ENCODE results near the gene KIF23.
"Not testable (repeated sequence)": the region's sequence is repeated elsewhere in the genome, so short reads cannot be mapped to it uniquely, and the experiment has no call there.

KIF23 gene

DNA sequence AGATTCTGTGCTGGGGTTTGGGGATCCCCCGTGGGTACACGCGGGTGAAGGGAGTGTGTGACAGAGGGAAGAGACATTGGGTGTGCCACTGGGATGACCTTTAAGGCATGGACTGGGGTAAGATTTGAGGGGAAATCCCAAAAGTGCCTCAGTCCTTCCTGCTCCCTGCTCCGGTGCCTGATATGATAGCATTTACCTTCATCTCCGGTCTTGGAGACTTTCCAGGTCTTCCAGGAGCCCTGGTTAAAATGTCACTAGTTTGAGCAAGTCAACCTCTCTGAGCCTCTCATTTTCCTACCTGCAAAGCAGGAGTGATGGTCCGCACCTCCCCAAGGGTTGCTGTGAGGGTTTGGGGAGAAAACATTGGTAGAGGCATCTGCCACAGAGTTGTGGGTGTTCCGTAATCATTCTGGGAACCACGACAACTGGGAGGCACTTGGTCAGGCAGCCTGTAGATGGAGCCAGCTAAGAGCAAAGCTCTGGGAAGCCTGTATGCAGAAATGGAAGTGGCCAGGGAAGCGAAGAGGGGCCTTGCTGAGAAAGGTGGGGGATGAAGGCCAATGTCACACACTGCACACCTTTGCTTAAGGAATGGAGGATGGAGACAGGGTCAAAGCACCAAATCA lies 33.9 kb upstream of the KIF23 start:
- no peak for TF ChIP-seq CTCF (IDR thresholded peaks at IDR 0.05; ENCODE audit: extremely low read depth, insufficient read depth, missing control alignments)
- no peak for DNase-seq (ENCODE audit: low spot score)
- in situ Hi-C loops (cut with MboI; ENCODE audit: low pct_unique_long_range_greater_than_20kb, low sequenced_read_pairs, unreplicated experiment): loop anchor here (25.0 kb wide), 1 partner anchor 318 kb away; no protein-coding TSS in a partner anchor

DNA sequence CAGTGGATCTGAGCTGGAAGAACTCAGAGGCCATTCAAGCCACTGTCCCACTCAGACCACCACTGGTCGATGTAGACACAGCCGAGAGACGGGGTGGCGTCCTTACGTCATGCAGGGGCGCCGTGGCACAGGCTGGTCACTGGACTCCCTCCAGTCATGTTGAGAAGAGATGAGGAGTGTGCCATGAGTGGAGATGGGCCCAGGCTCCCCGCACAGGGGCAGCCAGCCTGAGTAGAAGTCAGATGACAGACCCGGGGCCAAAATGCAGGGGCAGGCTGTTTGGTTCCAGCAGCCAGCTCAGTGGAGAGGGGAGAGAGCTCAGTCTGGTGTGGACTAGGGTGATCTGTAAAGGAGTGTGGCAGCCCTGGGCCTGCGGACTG lies 33.4 kb upstream of the KIF23 start:
- DNase-seq (ENCODE audit: low spot score): no peak
- TF ChIP-seq CTCF (IDR thresholded peaks at IDR 0.05; ENCODE audit: extremely low read depth, insufficient read depth, missing control alignments): no peak
- in situ Hi-C loops (cut with MboI; ENCODE audit: low pct_unique_long_range_greater_than_20kb, low sequenced_read_pairs, unreplicated experiment): loop anchor here (25.0 kb wide), 1 partner anchor 318 kb away; no protein-coding TSS in a partner anchor

DNA sequence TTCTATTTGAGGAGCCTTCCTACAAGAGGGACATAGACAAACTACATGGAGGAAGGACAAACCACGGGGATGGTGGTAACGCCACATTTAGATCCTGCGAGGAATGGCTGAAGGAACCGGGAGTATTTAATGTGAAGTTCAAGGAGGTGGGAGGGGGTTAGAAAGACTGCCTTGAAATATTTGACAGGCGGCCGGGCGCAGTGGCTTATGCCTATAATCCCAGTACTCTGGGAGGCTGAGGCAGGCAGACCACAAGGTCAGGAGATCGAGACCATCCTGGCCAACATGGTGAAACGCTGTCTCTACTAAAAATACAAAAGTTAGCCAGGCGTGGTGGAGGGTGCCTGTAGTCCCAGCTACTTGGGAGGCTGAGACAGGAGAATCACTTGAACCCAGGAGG lies 32.0 kb upstream of the KIF23 start:
- in situ Hi-C loops (cut with MboI; ENCODE audit: low pct_unique_long_range_greater_than_20kb, low sequenced_read_pairs, unreplicated experiment): loop anchor here (25.0 kb wide), 1 partner anchor 320 kb away; no protein-coding TSS in a partner anchor
- not testable (repeated sequence) for DNase-seq (ENCODE audit: low spot score)

DNA sequence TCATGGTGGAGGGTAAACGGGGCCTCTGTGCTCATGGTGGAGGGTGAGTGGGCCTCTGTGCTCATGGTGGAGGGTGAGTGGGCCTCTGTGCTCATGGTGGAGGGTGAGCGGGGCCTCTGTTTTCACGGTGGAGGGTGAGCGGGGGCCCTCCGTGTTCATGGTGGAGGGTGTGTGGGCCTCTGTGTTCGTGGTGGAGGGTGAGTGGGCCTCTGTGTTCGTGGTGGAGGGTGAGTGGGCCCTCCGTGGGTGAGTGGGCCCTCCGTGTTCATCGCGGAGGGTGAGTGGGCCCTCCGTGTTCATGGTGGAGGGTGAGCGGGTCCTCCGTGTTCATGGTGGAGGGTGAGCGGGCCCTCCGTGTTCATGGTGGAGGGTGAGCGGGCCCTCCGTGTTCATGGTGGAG lies 30.1 kb upstream of the KIF23 start:
- in situ Hi-C loops (cut with MboI; ENCODE audit: low pct_unique_long_range_greater_than_20kb, low sequenced_read_pairs, unreplicated experiment): loop anchor here (25.0 kb wide), 1 partner anchor 322 kb away; no protein-coding TSS in a partner anchor
- not testable (repeated sequence) for DNase-seq (ENCODE audit: low spot score)

DNA sequence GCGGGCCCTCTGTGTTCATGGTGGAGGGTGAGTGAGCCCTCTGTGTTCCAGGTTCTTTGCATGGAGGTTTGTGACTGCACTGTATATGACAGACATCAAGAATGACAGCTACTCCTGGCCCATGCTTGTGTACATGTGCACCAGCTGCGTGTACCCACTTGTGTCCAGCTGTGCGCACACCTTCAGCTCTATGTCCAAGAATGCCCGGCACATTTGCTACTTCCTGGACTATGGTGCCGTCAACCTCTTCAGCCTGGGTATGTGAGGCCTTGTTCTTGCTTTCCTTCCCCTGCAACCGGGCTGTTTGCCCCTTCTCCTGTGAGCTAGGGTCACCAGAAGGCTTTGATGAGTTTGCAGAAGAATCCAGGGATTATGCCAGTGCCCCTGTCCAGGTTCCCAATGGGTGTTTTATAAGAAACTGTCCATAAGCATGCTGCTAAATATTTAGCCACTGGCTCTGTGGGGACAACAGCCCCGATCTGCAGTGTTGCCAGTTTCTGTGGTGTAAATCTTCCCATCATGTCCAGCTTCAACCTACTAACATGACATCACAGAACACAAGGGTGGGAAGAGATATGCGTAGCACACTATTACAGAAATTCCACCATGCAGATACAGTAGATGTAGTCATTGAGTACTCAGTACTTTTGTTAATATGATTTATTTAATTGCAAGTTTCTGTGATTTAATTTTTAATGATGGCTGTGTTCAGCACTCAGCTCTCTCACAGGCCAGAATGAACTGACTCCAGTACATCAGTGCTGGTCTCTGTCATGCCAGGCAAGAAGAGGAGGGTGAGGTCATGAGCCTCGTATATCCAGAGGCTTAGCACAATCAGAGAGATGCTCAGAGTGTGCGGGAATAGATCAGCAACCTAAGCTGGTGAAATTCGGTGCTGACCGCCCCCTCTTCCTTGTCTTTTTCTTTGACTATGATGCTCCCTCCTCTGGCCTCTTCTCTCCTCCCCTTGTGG lies 29.2 kb upstream of the KIF23 start:
- DNase-seq (ENCODE audit: low spot score): no peak
- TF ChIP-seq CTCF (IDR thresholded peaks at IDR 0.05; ENCODE audit: extremely low read depth, insufficient read depth, missing control alignments): no peak
- in situ Hi-C loops (cut with MboI; ENCODE audit: low pct_unique_long_range_greater_than_20kb, low sequenced_read_pairs, unreplicated experiment): loop anchor here (25.0 kb wide), 1 partner anchor 323 kb away; no protein-coding TSS in a partner anchor

DNA sequence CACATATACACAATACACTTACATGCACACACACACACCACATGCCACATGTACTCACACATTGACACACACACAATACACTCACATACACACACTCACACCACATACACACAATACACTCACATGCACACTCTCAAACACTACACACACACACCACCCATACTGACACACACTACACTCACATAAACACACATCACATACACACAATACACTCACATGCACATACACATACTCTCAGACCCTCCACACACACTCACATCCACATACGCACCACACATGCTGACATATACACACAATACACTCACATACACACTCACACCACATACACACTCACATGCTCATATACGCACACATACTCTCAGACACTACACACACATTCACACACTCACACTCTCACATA lies 28.3 kb upstream of the KIF23 start:
- in situ Hi-C loops (cut with MboI; ENCODE audit: low pct_unique_long_range_greater_than_20kb, low sequenced_read_pairs, unreplicated experiment): loop anchor here (25.0 kb wide), 1 partner anchor 324 kb away; no protein-coding TSS in a partner anchor
- no peak for DNase-seq (ENCODE audit: low spot score)
- no peak for TF ChIP-seq CTCF (IDR thresholded peaks at IDR 0.05; ENCODE audit: extremely low read depth, insufficient read depth, missing control alignments)

GRCh38 chr15:69386284-69386683 lies 27.9 kb upstream of the KIF23 start:
- in situ Hi-C loops (cut with MboI; ENCODE audit: low pct_unique_long_range_greater_than_20kb, low sequenced_read_pairs, unreplicated experiment): loop anchor here (25.0 kb wide), 1 partner anchor 324 kb away; no protein-coding TSS in a partner anchor
- no peak for DNase-seq (ENCODE audit: low spot score)
- no peak for TF ChIP-seq CTCF (IDR thresholded peaks at IDR 0.05; ENCODE audit: extremely low read depth, insufficient read depth, missing control alignments)
